Nephron (organoid): ENCODE results near the gene CES3.
A peak's percentile ranks its signal among the peaks of the same experiment; 100 is the strongest.

ENCODE experiments used
- H3K27ac Mint-ChIP-seq, 3 experiments: 2 replicates each; pipeline ENCODE4 v1.8.0; 2020; ENCODE audit warnings: mixed read lengths in 3 of 3, mild to moderate bottlenecking in 2 of 3, moderate library complexity in 1 of 3
- H3K27me3 Mint-ChIP-seq: 2 replicates; pipeline ENCODE4 v1.8.0; 2021; ENCODE audit warnings: low read depth, mild to moderate bottlenecking, moderate library complexity, mixed read lengths
- H3K36me3 Mint-ChIP-seq: 2 replicates; pipeline ENCODE4 v1.8.0; 2020; ENCODE audit warnings: low read depth, mixed read lengths
- H3K4me1 Mint-ChIP-seq: 2 replicates; pipeline ENCODE4 v1.8.0; 2020; ENCODE audit warnings: mixed read lengths
- H3K4me3 Mint-ChIP-seq, 3 experiments: 2 replicates each; pipeline ENCODE4 v1.8.0; 2020; ENCODE audit warnings: mild to moderate bottlenecking in 3 of 3, mixed read lengths in 3 of 3, moderate library complexity in 2 of 3
- H3K9me3 Mint-ChIP-seq: 2 replicates; pipeline ENCODE4 v1.8.0; 2020; ENCODE audit warnings: mixed read lengths
- TF ChIP-seq, protein P1 (sequence below), 3 experiments: fragments of 200-600 bp; sonication (generic); IDR thresholded peaks; one replicate each; pipeline ENCODE4 v1.5.0; 2021; ENCODE audit warnings: antibody characterized with exemption in 3 of 3; ENCODE audit not compliant: unreplicated experiment in 3 of 3

CES3 gene

DNA sequence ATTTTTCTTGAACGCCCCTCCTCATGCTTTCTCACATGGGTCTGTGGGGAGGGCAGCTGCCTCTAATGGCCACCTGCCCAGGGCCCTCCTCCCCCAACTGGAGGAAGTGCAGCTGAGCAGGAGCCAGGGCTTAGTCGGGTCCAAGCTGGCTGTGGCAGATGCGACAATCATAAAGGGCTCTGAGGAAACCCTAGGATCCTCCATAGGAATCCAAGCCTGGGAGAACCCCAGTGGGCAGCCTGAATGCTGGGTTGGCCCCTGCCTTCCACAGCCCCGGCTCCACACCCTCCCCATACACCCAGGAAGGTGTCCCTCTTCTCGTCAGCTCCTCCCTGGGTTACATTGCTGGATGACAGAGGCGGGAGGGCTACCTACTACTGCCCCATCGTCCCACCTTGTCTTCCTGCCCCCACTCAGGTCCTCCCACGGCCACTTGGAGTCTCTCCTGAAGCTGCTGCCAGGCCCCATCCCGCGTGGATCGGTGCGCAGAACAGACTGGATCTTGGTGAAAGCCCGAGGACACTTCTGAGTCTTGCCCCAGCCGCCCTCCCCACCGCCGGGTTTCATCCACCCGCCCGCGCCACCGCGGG lies 52.3 kb downstream of the CES3 start:
- H3K9me3 Mint-ChIP-seq: no peaks in the 10 kb centered on the region
- peaks cover 36% of the 10 kb centered on the region for H3K4me1 Mint-ChIP-seq
- H3K36me3 Mint-ChIP-seq: no peaks in the 10 kb centered on the region
- H3K27ac Mint-ChIP-seq: peak overlapping the region; percentile 90 to 99 (median 93)
- peaks cover 8% of the 10 kb centered on the region for H3K27me3 Mint-ChIP-seq
- H3K4me3 Mint-ChIP-seq: peak overlapping the region; percentile 67 to 83 (median 80)
- TF ChIP-seq, protein P1, sequence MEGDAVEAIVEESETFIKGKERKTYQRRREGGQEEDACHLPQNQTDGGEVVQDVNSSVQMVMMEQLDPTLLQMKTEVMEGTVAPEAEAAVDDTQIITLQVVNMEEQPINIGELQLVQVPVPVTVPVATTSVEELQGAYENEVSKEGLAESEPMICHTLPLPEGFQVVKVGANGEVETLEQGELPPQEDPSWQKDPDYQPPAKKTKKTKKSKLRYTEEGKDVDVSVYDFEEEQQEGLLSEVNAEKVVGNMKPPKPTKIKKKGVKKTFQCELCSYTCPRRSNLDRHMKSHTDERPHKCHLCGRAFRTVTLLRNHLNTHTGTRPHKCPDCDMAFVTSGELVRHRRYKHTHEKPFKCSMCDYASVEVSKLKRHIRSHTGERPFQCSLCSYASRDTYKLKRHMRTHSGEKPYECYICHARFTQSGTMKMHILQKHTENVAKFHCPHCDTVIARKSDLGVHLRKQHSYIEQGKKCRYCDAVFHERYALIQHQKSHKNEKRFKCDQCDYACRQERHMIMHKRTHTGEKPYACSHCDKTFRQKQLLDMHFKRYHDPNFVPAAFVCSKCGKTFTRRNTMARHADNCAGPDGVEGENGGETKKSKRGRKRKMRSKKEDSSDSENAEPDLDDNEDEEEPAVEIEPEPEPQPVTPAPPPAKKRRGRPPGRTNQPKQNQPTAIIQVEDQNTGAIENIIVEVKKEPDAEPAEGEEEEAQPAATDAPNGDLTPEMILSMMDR (IDR thresholded peaks at IDR 0.05; ENCODE audit: unreplicated experiment in 3 of 3): no peak

DNA sequence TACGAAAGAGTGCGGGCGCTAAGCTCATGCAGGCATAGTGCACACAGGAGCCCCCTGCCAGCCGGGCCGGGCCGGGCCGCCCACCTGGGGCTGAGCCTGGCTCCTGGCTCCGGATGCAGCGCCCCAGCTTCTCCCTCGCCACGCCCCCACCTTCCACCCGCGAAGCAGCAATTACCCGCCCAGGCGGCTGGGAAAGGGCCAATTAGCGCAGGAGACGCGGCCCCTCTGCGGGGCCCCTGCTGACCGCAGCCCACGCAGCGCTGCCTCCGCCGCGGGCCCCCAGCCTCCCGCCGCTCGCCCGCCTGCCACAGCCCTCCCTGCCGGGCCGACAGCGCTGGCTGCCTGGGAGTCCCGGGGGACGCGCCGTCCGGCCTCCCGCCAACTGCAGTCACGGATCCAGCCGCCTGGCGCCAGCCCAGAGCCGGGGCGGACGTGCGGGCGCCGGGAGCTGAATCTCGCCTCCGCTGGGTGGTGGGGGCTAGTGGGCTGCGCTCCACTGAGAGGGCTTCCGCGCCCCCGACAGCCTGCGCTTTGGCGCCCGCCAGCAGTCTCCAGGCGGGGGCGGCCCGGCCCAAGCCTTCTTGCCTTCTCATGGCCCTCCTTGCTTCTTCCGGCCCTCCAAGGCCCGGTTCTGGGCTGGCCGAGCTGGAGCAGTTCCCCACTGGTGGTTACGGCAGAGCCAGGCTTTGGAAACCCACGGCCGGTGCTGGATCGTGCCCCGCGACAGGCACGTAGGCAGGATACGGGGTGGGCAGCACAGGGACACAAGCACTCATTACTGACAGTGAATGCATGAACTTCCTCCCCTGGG lies 53.0 kb downstream of the CES3 start:
- no peaks in the 10 kb centered on the region for H3K9me3 Mint-ChIP-seq
- peaks cover 36% of the 10 kb centered on the region for H3K4me1 Mint-ChIP-seq
- H3K27me3 Mint-ChIP-seq: peaks cover 7% of the 10 kb centered on the region
- TF ChIP-seq, protein P1 (IDR thresholded peaks at IDR 0.05; ENCODE audit: unreplicated experiment in 3 of 3): peak; percentile 21 to 41 (median 39)
- peak overlapping the region; percentile 72 to 83 (median 80) for H3K4me3 Mint-ChIP-seq
- peak overlapping the region; percentile 90 to 99 (median 95) for H3K27ac Mint-ChIP-seq
- no peaks in the 10 kb centered on the region for H3K36me3 Mint-ChIP-seq

GRCh38 chr16:67014634-67015312 lies 53.7 kb downstream of the CES3 start:
- no peaks in the 10 kb centered on the region for H3K9me3 Mint-ChIP-seq
- peaks cover 36% of the 10 kb centered on the region for H3K4me1 Mint-ChIP-seq
- peak overlapping the region; percentile 83 to 96 (median 95) for H3K27ac Mint-ChIP-seq
- H3K27me3 Mint-ChIP-seq: peaks cover 7% of the 10 kb centered on the region
- H3K36me3 Mint-ChIP-seq: no peaks in the 10 kb centered on the region
- H3K4me3 Mint-ChIP-seq: peak overlapping the region; percentile 72 to 80 (median 75)
- TF ChIP-seq, protein P1 (IDR thresholded peaks at IDR 0.05; ENCODE audit: unreplicated experiment in 3 of 3): no peak

- peaks cover 36% of the 10 kb centered on the region for H3K4me1 Mint-ChIP-seq
- H3K27me3 Mint-ChIP-seq: peaks cover 7% of the 10 kb centered on the region
- no peaks in the 10 kb centered on the region for H3K9me3 Mint-ChIP-seq
- H3K27ac Mint-ChIP-seq: peak overlapping the region; percentile 83 to 96 (median 95)
- no peaks in the 10 kb centered on the region for H3K36me3 Mint-ChIP-seq
- TF ChIP-seq, protein P1 (IDR thresholded peaks at IDR 0.05; ENCODE audit: unreplicated experiment in 3 of 3): no peak
- H3K4me3 Mint-ChIP-seq: peak overlapping the region; percentile 24 to 75 (median 42)
These were observed 54.3 kb downstream of the CES3 start for GRCh38 chr16:67015313-67015731.

GRCh38 chr16:67016143-67016542 lies 55.1 kb downstream of the CES3 start:
- no peaks in the 10 kb centered on the region for H3K36me3 Mint-ChIP-seq
- peaks cover 41% of the 10 kb centered on the region for H3K4me1 Mint-ChIP-seq
- H3K4me3 Mint-ChIP-seq: peak overlapping the region in 2 of 3 experiments; percentile 4 to 31
- no peaks in the 10 kb centered on the region for H3K9me3 Mint-ChIP-seq
- H3K27ac Mint-ChIP-seq: peak overlapping the region; percentile 73 to 91 (median 89)
- TF ChIP-seq, protein P1 (IDR thresholded peaks at IDR 0.05; ENCODE audit: unreplicated experiment in 3 of 3): no peak
- H3K27me3 Mint-ChIP-seq: peaks cover 11% of the 10 kb centered on the region
